ENCODE measurements around the gene ZER1. TPM values are rescaled to one million over a fixed set of nuclear protein-coding genes. Genes with fewer than 3 reads are reported as not detected.
A peak's percentile ranks its signal among the peaks of the same experiment; 100 is the strongest.

ZER1 gene
- polyA plus RNA-seq, 3 donors = 35.5 to 43.2 (median 38.9) TPM

DNA sequence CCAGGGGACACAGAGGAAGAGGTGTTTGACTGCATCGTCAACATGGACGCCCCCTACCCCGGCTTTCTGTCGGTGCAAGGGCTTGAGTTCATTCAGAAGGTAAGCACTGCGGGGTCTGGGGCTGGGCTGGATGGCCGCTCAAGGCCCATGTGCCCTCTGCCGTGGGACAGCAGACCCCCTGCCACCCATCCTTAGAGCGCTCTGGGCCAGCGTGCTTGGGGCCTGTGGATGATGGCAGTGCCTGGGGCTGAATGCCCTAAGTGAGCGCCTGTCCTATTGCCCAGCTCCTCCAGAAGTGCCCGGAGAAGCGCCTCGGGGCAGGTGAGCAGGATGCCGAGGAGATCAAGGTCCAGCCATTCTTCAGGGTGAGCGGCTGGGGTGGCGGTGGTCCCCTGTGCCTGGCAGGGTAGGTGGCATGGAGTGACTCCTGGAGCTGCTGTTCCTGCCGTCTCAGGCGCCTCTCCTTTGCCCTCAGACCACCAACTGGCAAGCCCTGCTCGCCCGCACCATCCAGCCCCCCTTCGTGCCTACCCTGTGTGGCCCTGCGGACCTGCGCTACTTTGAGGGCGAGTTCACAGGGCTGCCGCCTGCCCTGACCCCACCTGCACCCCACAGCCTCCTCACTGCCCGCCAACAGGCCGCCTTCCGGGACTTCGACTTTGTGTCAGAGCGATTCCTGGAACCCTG lies 51.7 kb downstream of the ZER1 start:
- no peak for DNase-seq

DNA sequence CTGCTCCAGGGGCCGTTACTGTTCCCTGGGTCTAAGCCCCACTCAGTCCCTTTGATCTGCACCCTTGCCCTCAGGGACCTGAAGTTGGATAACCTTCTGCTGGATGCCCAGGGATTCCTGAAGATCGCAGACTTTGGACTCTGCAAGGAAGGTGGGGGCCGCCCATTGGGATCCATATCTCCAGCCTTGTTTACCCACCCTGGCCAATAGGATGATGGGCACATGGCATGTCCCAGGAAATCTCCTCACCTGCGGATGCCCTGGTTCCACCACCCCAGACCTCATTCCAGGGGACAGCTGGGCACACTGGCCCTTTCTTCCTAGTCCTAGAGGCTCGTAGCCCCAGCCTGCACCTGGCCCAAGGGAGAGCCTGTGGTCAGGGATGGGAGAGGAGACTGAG lies 53.3 kb downstream of the ZER1 start:
- DNase-seq = no peak

DNA sequence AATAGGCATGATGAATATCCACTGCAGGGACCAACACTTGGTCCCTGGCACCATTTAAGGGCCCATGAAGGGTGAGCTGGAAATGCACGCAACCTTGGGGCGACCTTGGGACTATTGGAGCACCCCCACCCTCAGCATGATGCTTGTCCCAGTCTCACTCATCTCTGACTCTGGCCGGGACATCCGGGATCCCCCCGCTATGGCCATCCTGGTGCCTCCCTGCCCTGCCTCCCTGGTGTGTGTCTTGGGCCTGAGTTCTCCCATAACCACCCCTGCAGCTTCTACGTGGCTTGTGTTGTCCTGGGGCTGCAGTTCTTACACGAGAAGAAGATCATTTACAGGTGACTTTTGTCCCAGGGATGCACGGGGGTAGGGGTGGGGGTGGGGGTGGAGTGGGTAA lies 53.7 kb downstream of the ZER1 start:
- DNase-seq = no peak

DNA sequence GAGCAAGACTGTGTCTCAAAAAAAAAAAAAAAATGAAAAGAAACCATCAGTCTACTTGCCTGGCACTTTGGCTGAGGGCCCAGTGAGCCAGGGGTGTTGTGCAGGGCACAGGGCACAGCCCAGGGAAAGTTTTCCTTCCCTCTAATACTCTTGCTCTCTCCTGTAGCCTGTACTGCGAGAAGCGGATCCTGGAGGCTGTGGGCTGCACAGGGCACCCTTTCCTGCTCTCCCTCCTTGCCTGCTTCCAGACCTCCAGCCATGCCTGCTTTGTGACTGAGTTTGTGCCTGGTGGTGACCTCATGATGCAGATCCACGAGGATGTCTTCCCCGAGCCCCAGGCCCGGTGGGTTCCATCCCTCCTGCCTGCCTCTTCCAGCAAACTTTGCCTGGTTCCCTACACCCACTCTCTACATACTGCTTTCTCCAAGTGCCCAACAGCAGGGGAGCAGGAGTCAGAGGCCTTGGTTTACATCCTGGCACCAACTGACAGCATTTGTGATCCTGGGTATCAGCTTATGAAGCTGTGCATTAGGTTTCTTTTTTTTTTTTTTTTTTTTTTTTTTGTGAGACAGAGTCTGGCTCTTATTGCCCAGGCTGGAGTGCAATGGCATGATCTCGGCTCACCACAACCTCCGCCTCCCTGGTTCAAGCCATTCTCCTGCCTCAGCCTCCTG lies 55.0 kb downstream of the ZER1 start:
- DNase-seq = no peak

DNA sequence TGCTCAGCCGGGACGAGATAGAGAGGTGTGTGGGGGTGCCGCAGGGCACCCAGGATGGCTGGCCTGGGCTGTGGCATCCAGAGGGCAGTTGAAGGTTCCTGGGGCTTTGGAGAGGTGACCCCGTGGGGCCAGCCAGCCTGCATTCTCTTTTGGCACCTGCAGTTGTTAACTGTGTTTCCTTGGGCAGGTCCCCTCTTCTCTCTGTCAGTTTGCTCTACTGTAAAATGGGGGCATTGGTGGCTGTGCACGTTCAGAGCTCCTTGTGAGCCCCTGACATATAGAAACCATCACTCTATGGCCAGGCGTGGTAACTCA lies 56.3 kb downstream of the ZER1 start:
- no peak for DNase-seq

DNA sequence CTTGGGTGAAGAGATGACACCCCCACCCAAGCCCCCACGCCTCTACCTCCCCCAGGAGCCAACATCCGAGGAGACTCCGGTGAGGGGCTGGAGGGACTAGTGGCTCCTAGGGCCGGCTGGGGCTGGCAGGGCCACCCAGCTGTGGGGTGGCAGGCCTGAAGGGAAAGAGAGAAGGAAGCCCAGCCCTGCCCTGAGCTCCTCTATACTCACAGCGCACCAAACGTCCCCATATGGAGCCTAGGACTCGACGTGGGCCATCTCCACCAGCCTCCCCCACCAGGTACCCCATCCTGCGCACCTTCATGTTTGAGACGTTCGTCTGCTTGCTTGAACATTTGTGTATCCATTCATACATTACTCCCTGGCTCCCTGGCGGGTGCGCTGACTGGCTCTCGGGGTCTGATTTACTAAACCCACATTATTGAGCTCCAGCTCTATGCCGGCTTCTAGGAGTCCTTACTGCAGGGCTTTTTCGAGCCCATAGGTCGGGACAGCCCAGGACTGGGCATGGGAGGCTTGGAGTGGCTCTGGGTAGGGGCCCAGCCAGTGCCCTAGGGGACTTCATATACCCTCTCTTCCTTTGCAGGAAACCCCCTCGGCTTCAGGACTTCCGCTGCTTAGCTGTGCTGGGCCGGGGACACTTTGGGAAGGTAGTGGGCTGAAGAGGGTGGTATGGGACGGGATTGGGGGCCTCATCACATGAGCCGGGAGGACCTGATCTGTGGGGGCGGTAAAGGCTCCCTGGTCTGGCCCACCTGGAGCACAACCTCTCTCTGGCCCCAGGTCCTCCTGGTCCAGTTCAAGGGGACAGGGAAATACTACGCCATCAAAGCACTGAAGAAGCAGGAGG lies 56.9 kb downstream of the ZER1 start:
- no peak for DNase-seq

DNA sequence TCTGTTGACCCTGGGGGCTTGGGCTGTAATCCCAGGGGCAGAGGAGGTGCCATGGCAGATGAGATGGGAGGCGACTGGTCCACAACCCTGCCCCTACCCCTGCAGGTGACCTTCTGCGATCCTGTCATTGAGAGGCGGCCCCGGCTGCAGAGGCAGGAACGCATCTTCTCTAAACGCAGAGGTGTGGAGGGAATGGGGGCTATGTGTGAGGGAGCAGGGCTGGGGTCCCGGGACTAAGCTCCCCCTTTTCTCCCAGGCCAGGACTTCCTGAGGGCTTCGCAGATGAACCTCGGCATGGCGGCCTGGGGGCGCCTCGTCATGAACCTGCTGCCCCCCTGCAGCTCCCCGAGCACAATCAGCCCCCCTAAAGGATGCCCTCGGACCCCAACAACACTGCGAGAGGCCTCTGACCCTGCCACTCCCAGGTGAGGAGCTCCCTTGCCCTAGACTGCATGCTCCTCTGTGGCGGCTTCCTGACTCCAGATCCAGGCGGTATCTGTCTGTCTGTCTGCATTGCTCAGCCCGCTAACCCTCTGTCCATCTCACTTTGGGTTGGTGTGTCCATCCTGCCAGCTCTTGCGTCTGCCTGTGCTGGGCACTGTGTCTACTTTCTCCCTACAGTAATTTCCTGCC lies 57.7 kb downstream of the ZER1 start:
- no peak for DNase-seq

DNA sequence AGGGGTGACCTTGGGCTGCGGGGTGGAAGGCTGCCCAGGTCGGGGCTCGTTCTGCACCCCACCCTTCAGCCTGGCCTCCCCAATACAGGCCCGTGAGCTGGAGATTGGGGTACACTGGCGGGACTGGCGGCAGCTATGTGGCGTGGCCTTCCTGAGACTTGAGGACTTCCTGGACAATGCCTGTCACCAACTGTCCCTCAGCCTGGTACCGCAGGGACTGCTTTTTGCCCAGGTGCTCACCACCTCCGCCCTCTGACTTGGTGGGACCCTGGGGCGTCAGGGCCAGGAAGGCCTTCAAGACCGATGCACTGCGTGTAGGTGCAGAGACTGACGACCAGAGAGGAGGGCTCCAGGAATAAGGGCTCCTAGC lies 58.3 kb downstream of the ZER1 start:
- no peak for DNase-seq

DNA sequence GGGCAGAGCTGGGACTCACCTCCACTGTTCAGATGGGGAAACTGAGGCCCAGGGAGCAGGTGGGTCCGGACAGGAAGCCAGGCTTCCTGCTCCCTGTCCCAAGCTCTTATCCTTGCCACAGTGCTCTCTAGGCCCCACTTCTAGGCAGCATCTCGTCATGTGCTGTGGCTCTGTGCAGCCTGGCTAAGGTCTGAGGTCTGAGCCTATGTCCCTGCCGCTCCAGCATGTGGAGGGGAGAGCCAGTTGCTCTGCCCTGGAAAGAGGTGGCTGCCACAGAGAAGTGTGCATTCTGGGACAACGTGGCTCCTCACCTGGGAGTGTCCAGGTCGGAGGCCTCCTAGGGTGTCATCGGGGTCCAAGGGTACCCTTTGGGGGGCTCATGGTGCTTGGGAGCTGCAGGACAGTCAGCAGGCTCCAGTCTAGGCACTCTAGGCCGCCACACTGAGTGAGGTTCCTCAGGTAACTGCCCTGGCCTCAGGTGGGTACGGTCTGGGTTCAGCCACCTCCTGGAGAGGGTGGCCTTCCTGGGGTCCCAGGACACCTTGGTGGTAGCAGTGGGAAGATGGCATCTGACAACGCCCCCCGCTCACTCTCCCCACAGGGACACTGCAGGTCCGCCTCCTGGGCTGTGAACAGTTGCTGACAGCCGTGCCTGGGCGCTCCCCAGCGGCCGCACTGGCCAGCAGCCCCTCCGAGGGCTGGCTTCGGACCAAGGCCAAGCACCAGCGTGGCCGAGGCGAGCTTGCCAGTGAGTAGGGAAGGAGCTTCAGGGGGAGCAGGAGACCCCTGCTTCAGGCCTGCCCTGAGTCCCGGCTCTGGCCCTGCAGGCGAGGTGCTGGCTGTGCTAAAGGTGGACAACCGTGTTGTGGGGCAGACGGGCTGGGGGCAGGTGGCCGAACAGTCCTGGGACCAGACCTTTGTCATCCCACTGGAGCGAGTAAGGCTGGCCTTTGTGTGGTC lies 59.0 kb downstream of the ZER1 start:
- no peak for DNase-seq

DNA sequence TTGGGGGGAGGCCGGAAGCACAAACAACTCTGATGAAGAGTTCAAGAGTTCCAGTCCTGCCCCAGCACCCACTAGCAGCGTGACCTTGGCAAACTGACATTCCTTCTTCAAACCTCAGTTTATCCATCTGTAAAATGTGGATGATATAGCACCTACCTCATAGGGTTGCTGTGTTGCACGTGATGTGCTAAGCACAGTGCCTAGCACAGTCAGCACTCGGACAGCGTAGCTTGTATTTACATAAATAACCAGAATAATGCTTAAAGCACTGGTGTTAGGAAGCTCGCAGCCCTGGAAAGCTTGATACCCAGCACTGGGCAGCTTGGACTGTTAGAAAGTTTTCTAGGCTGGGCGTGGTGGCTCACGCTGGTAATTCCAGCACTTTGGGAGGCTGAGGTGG lies 64.3 kb downstream of the ZER1 start:
- DNase-seq = no peak

DNA sequence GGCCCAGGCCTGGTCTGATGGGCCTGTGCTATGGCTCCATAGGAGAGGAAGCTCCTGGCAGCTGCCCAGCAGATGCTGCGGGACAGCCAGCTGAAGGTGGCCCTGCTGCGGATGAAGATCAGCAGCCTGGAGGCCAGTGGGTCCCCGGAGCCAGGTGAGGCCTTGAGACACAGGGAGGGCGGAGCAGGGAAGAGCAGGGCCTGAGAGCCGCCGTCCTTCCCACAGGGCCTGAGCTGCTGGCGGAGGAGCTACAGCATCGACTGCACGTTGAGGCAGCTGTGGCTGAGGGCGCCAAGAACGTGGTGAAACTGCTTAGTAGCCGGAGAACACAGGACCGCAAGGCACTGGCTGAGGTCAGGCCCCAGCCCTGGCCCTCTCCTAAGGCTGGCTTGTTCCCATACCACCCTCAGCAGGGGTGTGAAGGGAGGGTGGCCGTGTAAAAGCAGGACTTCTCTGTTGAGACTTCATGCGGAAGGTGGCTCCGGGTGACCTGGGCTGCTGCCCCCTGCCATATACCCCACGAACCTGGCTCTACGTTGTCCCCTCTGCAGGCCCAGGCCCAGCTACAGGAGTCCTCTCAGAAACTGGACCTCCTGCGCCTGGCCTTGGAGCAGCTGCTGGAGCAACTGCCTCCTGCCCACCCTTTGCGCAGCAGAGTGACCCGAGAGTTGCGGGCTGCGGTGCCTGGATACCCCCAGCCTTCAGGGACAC lies 64.9 kb downstream of the ZER1 start:
- no peak for DNase-seq

DNA sequence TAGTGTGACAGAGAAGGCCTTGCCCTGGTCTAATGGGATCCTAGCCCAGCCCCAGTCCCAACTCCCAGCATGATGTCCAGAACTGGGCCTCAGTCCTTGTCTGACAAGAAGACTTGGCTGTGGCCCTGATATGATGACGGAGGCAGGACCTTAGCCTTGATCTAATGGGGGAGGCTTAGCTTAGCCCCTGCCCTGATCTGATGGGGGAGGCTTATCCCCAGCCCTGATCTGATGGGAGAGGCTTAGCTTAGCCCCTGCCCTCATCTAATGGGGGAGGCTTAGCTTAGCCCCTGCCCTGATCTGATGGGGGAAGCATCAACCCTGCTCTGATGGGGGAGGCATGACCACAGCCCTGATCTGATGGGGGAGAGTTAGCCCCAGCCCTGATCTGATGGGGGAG lies 65.7 kb downstream of the ZER1 start:
- DNase-seq = no peak

DNA sequence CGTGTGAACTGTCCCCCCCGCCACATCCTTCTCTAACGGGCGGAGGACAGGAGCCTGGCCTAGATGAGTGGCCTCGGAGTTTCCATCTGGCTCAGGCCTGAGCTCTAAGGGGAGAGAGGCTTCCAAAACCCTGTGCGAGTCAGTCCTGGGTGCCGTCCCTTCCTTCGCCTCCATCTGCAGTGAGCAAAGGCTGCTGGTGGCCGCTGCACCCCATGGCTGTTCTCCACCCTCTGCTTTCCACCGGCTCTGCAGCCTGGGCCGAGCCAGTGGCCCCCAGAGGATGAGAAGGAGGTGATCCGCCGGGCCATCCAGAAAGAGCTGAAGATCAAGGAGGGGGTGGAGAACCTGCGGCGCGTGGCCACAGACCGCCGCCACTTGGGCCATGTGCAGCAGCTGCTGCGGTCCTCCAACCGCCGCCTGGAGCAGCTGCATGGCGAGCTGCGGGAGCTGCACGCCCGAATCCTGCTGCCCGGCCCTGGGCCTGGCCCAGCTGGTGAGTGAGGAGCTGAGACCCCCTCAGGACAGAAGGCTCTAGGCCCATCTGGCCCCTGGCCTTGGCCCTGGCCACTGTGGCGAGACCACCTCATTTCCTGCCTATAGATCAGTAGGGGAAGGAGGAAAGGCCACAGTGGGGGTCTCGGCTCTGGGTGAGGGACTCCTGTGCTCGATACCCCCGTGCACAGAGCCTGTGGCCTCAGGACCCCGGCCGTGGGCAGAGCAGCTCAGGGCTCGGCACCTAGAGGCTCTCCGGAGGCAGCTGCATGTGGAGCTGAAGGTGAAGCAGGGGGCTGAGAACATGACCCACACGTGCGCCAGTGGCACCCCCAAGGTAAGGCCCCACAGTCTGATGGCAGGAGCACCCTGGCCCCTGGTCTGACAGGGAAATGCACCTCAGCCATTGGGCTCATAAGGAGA lies 66.4 kb downstream of the ZER1 start:
- DNase-seq = no peak

DNA sequence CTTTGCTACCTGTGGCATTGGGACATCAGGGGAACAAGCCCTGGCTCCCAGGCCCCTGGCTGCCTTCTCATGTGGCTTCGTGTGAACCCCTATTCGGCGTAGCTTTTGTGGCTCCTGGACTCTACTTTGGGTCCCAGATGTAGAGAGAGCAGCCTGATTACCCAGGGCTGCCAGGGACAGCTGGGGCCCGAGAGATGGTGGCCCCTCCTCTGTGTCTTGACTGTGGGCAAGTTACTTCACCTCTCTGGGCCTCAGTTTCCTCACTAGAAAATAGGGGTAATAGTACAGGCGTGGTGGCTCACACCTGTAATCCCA lies 67.4 kb downstream of the ZER1 start:
- no peak for DNase-seq

DNA sequence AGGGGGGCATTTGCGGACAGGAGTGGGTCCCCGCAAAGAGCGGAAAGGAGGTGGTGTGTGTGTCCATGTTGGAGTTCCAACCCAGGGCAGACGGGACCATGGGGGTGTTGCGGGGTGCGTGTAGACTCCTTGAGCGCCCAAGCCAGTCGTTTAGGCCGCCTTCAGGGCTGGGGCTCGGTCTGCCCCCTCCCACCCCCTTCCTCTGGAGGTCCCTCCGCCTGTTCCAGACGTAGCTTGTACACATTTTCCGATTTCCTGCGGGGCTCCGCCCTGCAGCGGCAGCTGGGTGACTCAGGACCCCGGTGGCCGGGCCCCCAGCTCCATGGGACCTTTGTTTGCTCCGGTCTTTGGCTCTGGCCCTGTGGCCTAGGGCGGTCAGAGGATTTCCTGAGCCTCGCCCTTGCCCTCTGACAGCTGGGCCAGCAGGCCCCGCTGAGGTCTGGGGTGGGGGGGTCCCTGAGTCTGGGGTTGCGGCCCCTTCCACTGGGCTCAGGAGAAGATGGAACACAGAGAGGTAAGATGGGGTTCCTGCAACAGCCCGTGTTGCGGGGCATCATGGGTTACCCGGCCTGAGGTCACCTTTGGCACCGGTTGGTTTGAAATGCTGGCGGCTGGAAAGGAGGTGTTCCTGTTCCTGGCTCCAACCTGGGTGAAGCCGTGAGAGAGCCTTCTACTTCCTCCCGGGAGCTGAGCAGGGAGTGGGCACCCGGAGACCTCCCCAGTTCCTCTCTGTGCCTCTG lies 67.9 kb downstream of the ZER1 start:
- no peak for DNase-seq

DNA sequence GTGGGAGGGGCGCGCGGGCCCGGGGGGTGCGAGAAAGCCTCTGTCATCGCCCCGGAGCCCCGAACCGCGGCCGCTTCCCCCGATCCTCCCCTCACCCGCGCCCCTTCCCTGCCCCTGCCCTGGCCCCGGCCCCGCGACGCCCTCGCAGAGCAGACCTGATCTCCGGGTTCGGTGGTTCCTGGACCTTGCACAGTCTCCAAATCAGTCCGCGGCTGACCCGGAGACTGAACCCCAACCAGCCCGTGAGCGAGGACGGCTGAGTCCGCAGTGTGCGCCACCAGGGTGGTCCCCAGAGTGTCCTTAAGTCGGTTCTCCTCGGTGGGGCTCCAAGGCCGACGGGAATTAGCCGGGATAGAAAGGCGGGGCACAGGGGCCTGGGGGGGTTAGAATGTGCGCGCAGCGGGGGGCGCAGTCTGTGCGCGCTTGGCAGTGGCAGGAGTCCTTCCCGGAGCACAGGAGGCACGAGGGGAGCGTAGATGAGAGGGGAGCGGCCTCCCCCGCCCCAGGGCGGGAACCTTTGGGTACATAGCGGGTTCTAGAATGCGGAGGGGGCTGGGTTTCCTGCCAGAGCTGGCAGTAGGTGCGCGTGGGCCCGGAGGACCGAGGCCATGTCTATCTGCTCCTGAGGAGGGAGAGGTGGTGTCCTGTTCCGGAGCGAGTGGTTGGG lies 68.6 kb downstream of the ZER1 start:
- DNase-seq = no peak

DNA sequence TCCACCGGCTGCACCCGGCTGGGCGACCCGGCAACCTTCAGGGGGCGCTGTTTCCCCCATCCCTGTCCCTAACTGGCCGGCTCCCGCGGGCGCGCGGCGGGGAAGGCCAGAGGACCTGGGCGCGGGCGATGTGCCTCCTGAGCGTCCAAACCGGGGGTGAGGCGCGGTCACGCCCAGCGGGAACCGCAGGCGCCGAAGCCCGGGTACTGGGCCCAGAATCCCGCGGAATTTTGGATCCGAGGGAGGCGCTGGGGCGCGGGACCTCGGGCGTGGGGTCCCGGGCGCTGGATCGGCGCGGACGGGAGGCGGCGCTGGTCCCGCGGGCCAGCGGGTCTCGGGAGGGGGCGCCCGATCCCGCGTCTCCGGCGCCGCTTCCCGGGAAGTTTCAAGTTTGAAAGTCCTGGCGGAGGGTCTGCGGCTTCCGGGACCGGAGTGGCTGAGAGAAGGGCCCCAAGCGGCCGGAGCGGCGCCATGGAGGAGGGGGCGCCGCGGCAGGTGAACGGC lies 69.2 kb downstream of the ZER1 start, which contains the start of gene PKN3:
Gene PKN3 (plus strand): TSS at position 59 of the 504 bp plus-strand sequence. CDS start 413 bp downstream, at position 472.
- peak; percentile 89 for DNase-seq

DNA sequence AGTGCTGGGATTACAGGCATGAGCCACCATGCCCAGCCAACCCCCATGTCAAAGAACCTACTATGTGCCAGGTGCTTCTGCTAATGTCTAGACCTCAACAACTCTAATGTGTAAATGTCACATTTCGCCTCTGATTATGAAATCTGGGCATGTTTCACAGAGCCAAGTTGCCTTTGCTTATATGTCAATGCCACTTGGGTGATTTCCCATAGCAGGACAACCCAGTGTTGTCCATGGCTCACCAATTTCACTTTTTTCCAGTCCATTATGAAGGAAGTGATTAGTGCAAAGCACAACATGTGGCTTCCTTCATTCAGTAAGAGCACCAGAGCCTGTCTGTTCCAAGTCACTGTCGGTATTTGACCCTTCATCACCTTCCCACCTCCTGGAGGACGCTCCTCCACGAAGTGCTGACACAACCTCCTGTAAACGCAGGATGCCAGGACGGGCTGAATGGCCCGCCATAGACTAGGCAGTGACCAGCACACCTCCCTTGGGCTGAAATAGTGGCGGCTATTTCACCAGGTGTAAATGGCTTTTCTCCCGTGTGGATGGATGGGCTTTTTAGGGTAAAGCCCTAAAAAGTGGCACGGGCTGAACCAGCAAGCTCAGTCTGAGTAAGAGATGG lies 70.4 kb downstream of the ZER1 start:
- no peak for DNase-seq

Data from renal pelvis (tissue), 4 donors.